ENCODE data around the gene GABBR2.

DNA sequence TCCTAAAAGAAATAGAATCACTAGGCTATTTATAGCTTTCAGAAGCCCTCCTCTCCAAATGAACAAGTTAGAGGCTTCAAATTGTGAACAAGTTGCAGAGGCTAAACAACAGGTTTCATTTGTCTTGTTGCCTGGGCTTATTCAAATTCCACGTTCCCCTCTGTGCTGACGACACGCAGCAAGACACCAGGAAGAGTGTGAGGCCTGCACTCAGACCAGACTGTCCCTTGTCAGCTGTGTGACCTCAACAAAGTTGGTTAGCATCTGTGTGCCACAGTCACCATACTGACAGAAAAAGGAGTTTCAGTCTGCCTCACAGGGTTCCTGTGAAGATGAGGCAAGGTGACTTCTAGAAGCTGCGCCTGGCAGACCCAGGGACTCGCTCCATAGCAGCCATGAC lies 22.1 kb upstream of the GABBR2 start:
- TF ChIP-seq, protein P1, sequence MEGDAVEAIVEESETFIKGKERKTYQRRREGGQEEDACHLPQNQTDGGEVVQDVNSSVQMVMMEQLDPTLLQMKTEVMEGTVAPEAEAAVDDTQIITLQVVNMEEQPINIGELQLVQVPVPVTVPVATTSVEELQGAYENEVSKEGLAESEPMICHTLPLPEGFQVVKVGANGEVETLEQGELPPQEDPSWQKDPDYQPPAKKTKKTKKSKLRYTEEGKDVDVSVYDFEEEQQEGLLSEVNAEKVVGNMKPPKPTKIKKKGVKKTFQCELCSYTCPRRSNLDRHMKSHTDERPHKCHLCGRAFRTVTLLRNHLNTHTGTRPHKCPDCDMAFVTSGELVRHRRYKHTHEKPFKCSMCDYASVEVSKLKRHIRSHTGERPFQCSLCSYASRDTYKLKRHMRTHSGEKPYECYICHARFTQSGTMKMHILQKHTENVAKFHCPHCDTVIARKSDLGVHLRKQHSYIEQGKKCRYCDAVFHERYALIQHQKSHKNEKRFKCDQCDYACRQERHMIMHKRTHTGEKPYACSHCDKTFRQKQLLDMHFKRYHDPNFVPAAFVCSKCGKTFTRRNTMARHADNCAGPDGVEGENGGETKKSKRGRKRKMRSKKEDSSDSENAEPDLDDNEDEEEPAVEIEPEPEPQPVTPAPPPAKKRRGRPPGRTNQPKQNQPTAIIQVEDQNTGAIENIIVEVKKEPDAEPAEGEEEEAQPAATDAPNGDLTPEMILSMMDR (IDR thresholded peaks at IDR 0.05), result no peak
- no peak for TF ChIP-seq POLR2A (IDR thresholded peaks at IDR 0.05; ENCODE audit: low read depth)
